HG02970 (cell line): ENCODE results near the gene SULT1B1.

Experiments
- ATAC-seq: cut with Tn5 transposase; IDR thresholded peaks from one replicate; pipeline ENCODE4 v1.9.1; 2021; ENCODE audit warnings: mild to moderate bottlenecking, moderate library complexity, moderate number of reproducible peaks; ENCODE audit not compliant: unreplicated experiment, low FRiP score

The SULT1B1 gene

GRCh38 chr4:69707807-69708206 is 52.6 kb downstream of the SULT1B1 start:
- ATAC-seq = no peak

- ATAC-seq = no peak
Measured at GRCh38 chr4:69702201-69702600, 58.2 kb downstream of the SULT1B1 start.

- ATAC-seq = no peak
Measured at GRCh38 chr4:69701696-69702095, 58.7 kb downstream of the SULT1B1 start.

- no peak for ATAC-seq
Measured at GRCh38 chr4:69697536-69698242, 62.7 kb downstream of the SULT1B1 start.

GRCh38 chr4:69689599-69689998 is 70.8 kb downstream of the SULT1B1 start:
- no peak for ATAC-seq

GRCh38 chr4:69684804-69685203 is 75.6 kb downstream of the SULT1B1 start:
- ATAC-seq = no peak
